NB4 (cell line): ENCODE measurements around the gene PPFIA4.
A peak's percentile ranks its signal among the peaks of the same experiment; 100 is the strongest.

Source experiments
- DNase-seq: peaks from one replicate; pipeline ENCODE4 v3.0.0; 2010; ENCODE audit warnings: low read depth
- H3K4me3 ChIP-seq: one replicate; pipeline ENCODE4 v1.5.1; 2011; ENCODE audit warnings: mild to moderate bottlenecking, low read depth, low read length, moderate library complexity
- CTCF ChIP-seq: IDR thresholded peaks from one replicate; pipeline ENCODE4 v1.5.1; 2012; ENCODE audit warnings: low read depth, low read length
- MYC ChIP-seq: IDR thresholded peaks from 2 replicates; pipeline ENCODE4 v1.6.1; 2011; ENCODE audit warnings: low read depth, low read length
- POLR2A ChIP-seq: IDR thresholded peaks from 2 replicates; pipeline ENCODE4 v1.6.1; 2011; ENCODE audit warnings: mild to moderate bottlenecking; ENCODE audit not compliant: insufficient read length; ENCODE audit errors: extremely low read depth
- TF ChIP-seq, protein P1 (sequence below): IDR thresholded peaks from 2 replicates; pipeline ENCODE4 v1.6.1; 2011; ENCODE audit warnings: low read depth, low read length

PPFIA4 gene

DNA sequence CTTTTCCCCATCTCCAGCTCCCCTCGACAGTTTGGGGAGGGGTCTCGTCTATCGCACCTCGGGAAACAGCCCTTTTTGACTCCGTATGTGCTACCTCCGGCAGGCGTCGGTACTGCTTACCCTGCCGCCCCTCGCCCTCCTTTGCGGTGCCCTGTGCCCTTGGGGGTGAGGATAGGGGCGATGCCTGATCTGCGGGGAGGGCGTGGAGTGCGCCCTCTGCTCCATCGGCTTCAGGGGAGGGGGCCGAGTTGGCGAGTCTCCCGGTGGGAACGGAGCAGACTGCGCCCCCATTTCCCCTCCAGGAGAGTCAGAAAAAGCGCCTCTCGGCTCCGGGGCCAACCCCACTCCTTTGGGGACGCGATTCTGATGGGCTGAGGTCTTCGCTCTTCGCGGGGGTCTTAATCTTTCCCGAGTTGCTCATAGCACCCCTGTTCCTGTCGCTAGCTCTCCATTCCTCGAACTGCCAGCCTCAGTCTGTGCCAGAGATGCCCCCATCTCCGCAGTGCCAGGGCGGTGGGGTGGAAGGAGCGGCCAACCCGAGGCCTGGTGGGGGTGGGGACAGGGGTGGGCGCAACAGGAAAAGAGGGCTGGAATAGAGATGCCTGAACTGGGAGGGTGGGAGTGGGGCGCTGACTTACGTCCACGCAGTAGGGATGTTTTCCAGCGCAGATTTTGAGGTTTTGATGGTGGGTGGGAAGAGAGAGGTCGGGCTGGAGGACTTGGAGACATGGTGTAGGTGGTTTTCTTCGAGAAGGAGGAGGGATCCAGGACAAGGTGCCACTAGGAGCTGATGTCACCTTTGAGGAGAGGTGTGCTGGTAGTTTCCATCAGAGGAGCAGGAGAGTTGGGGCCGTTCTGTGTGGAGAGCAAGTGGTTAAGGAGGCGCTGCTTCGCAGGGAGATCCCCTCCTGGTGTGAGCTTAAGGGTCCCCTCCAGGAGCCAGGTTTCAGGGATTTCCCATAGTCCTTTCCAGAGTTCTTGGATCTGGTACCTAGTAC is 674 bp downstream of the PPFIA4 start:
- peak overlapping the region; percentile 51 for H3K4me3 ChIP-seq
- no peak for TF ChIP-seq POLR2A
- TF ChIP-seq, protein P1, sequence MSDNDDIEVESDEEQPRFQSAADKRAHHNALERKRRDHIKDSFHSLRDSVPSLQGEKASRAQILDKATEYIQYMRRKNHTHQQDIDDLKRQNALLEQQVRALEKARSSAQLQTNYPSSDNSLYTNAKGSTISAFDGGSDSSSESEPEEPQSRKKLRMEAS, result no peak
- TF ChIP-seq MYC, result no peak
- TF ChIP-seq CTCF, result no peak
- no peak for DNase-seq

DNA sequence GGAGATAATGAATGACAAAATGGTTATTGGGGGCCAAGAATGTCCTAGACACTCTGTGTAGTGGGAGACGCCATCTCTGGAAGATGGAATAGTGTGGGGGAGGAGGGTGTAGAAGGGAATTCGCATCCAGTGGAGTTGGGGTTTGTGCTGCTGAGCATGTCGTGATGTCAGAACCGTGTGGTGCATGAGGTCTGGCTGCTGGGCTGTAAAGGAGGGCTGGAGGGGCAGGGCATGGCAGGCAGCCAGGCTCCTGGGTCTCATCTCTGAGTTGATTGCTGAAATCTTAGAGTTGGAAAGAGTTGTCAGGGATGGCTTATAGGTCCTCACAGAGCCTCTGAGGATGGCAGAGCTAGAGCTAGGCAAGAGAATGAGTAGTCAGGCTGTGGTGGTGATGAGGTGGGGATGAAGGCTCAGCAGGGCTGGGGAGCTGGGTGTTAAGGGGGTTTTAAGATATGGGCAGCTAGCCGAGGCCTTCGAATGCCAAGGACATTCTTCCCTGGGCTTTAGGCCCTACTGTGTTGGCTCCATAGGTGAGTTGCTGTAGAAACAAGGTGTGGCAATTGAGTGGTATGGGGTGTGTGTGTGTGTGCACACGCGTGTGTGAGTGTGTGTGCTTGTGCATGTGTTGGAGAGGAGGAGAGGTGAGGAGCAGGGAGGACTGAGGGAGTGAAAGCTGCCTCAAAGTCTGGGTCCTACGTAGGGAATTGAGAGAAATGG is 1.9 kb downstream of the PPFIA4 start:
- DNase-seq, result no peak
- TF ChIP-seq, protein P1, result no peak
- no peak for TF ChIP-seq MYC
- no peak for TF ChIP-seq CTCF
- TF ChIP-seq POLR2A, result no peak
- no peak overlapping the region for H3K4me3 ChIP-seq

- no peak for TF ChIP-seq POLR2A
- no peak for TF ChIP-seq MYC
- TF ChIP-seq CTCF, result no peak
- TF ChIP-seq, protein P1, result no peak
- no peak overlapping the region for H3K4me3 ChIP-seq
- DNase-seq, result no peak
Observed at GRCh38 chr1:203028784-203029553, 2.7 kb downstream of the PPFIA4 start.

DNA sequence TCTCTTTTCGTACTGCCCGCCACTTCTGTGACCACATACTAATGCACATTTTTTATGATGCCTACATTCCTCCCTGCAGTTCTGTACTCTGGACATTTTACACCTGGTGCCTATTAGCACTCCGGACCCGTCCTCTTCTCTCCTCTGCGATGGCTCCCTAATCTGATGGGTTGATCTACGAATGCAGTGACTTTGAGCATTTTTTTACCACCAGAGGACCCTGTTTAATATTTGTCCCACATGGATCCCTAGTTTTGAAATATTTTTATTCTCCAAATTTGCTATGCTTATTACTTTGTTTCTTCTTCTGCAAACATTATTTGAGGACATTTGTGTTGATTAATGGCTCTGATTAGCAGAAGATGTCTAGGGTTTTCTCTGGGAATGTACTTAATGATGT is 5.2 kb downstream of the PPFIA4 start:
- no peak for DNase-seq

GRCh38 chr1:203033287-203033686 is 7.0 kb downstream of the PPFIA4 start:
- DNase-seq, result no peak
- H3K4me3 ChIP-seq, result no peak overlapping the region
- no peak for TF ChIP-seq CTCF

More for the DNA sequence above, 5.2 kb downstream of the PPFIA4 start:
- TF ChIP-seq CTCF, result peak; percentile 21
- TF ChIP-seq POLR2A, result no peak
- H3K4me3 ChIP-seq, result no peak overlapping the region
